Endothelial cell of umbilical vein (primary cell): ENCODE results near the gene PSMD14. TPM values are rescaled to one million over a fixed set of nuclear protein-coding genes. Genes with fewer than 3 reads are reported as not detected.

Experiments
- BruUV-seq: library from RNA; stranded (reverse); fragments of 400-500 nt; replicated peaks from 2 replicates; lab custom pipeline; 2021; lab: Mats Ljungman, UMichigan
- CTCF ChIA-PET: fragments of 300-600, 350-600 bp; sonication (Branson Sonifier 250); formaldehyde crosslinking; loops from one replicate; lab custom pipeline; 2021; ENCODE audit warnings: antibody characterized with exemption, inconsistent platforms; lab: Charles Lee
- POLR2A ChIA-PET: fragments of 300-600, 350-600 bp; sonication (Branson Sonifier 250); formaldehyde crosslinking; loops from one replicate; lab custom pipeline; 2021; ENCODE audit warnings: antibody characterized with exemption, inconsistent platforms; lab: Charles Lee
- DNase-seq: peaks from one replicate; pipeline ENCODE4 v3.0.0-alpha.2; 2011; ENCODE audit warnings: low read depth, low spot score
- FAIRE-seq: peaks from 2 replicates; lab custom pipeline; 2011; peaks lifted over from hg19 to GRCh38; lab: Jason Lieb, UNC
- H2AFZ ChIP-seq: 2 replicates; pipeline ENCODE4 v1.6.0; 2012; ENCODE audit warnings: low read depth, low read length, control low read depth, inconsistent platforms
- H3K27ac ChIP-seq: 2 replicates; pipeline ENCODE4 v1.5.1; 2011; ENCODE audit warnings: low read depth, mild to moderate bottlenecking, control low read depth, low read length, moderate library complexity; ENCODE audit not compliant: insufficient read depth
- H3K27me3 ChIP-seq, 2 experiments: 2 replicates each; pipeline versions ENCODE4 v1.6.0 to v1.6.1; 2011; ENCODE audit warnings: low read length in 2 of 2, mixed read lengths in 1 of 2; ENCODE audit not compliant: control insufficient read depth in 2 of 2, insufficient read depth in 2 of 2
- H3K36me3 ChIP-seq, 2 experiments: 2 replicates in 1 of 2; 3 replicates in 1 of 2; pipeline ENCODE4 v1.5.1; 2011; ENCODE audit warnings: low read length in 2 of 2, mild to moderate bottlenecking in 1 of 2, moderate library complexity in 1 of 2; ENCODE audit not compliant: control insufficient read depth in 2 of 2, insufficient read depth in 2 of 2; ENCODE audit errors: extremely low read depth in 1 of 2
- H3K4me1 ChIP-seq: 3 replicates; pipeline ENCODE4 v1.5.1; 2011; ENCODE audit warnings: mild to moderate bottlenecking, low read length; ENCODE audit not compliant: control insufficient read depth, insufficient read depth; ENCODE audit errors: extremely low read depth
- H3K4me2 ChIP-seq: 2 replicates; pipeline ENCODE4 v1.6.1; 2011; ENCODE audit warnings: low read length, control low read depth, mixed read lengths; ENCODE audit not compliant: insufficient read depth
- H3K4me3 ChIP-seq, 3 experiments: fragments of 200-600 bp in 1 of 3; sonication (generic), shearing (Covaris generic) in 1 of 3; replicated peaks in 1 of 3; 2 replicates each; pipeline ENCODE4 v1.5.1; 2011 to 2016; ENCODE audit warnings: control low read depth in 3 of 3, low read length in 3 of 3, mild to moderate bottlenecking in 2 of 3, inconsistent platforms in 1 of 3, low read depth in 1 of 3, moderate library complexity in 1 of 3; ENCODE audit not compliant: insufficient read depth in 1 of 3
- H3K79me2 ChIP-seq: 2 replicates; pipeline ENCODE4 v1.6.0; 2012; ENCODE audit warnings: low read length, inconsistent platforms; ENCODE audit not compliant: control insufficient read depth, insufficient read depth
- H3K9ac ChIP-seq: replicated peaks from 2 replicates; pipeline ENCODE3; 2011; ENCODE audit warnings: low read length, control low read depth; ENCODE audit not compliant: insufficient read depth; ENCODE audit errors: extremely low read depth
- H3K9me1 ChIP-seq: replicated peaks from 3 replicates; pipeline ENCODE4 v1.6.0; 2011; ENCODE audit warnings: mild to moderate bottlenecking, low read length; ENCODE audit not compliant: control insufficient read depth, insufficient read depth; ENCODE audit errors: extremely low read depth
- H3K9me3 ChIP-seq: replicated peaks from 2 replicates; pipeline ENCODE4 v1.5.1; 2012; ENCODE audit warnings: low read length, inconsistent platforms; ENCODE audit not compliant: control insufficient read depth, insufficient read depth
- H4K20me1 ChIP-seq: replicated peaks from 2 replicates; pipeline ENCODE3; 2011; ENCODE audit warnings: mild to moderate bottlenecking, low read length; ENCODE audit not compliant: control insufficient read depth, insufficient read depth; ENCODE audit errors: extremely low read depth
- EZH2 ChIP-seq: IDR thresholded peaks from 2 replicates; pipeline ENCODE4 v1.6.1; 2012; ENCODE audit warnings: borderline replicate concordance, low read depth, mild to moderate bottlenecking, moderate library complexity, low read length, inconsistent platforms; ENCODE audit not compliant: severe bottlenecking
- FOS ChIP-seq: IDR thresholded peaks from 2 replicates; pipeline ENCODE4 v1.6.1; 2011; ENCODE audit warnings: mild to moderate bottlenecking, low read length, moderate library complexity, borderline replicate concordance; ENCODE audit not compliant: insufficient read depth
- GATA2 ChIP-seq: IDR thresholded peaks from 2 replicates; pipeline ENCODE4 v1.7.0; 2011; ENCODE audit warnings: low read depth, mild to moderate bottlenecking, moderate library complexity, mixed read lengths, low read length; ENCODE audit not compliant: insufficient read length, insufficient read depth
- JUN ChIP-seq: IDR thresholded peaks from 2 replicates; pipeline ENCODE4 v1.6.1; 2011; ENCODE audit warnings: borderline replicate concordance, low read depth; ENCODE audit not compliant: insufficient read length, insufficient read depth
- MYC ChIP-seq: IDR thresholded peaks from one replicate; pipeline ENCODE4 v1.6.1; 2011; ENCODE audit warnings: mild to moderate bottlenecking, low read depth, low read length
- POLR2A ChIP-seq: IDR thresholded peaks from 2 replicates; pipeline ENCODE4 v1.6.1; 2012; ENCODE audit warnings: low read depth, mild to moderate bottlenecking, control low read depth, low read length
- POLR2AphosphoS5 ChIP-seq: IDR thresholded peaks from 2 replicates; pipeline ENCODE4 v1.6.1; 2012; ENCODE audit warnings: low read depth, mild to moderate bottlenecking, control low read depth, low read length, moderate library complexity; ENCODE audit not compliant: insufficient read depth
- dilution Hi-C: fragments of 300-500 bp; cut with MboI; formaldehyde crosslinking; loops from one replicate; pipeline ENCODE4 v1.15.0; 2019; ENCODE audit warnings: low sequenced_read_pairs; ENCODE audit not compliant: extremely low pct_ligation_motif_present
- intact Hi-C: fragments of 100-400 bp; cut with micrococcal nuclease; formaldehyde crosslinking; loops from one replicate; pipeline ENCODE4 v1.10.0; 2022
- polyA plus RNA-seq, 4 experiments: library from polyadenylated mRNA; depleted of rRNA in 3 of 4; stranded (reverse) in 3 of 4; unstranded in 1 of 4; fragments of >200 nt; gene quantifications; 2 replicates each; pipeline versions ENCODE4 v1.2.1 to v1.2.3, GENCODE V29; 2011 to 2012; ENCODE audit warnings: missing spikeins in 1 of 4
- total RNA-seq: library from RNA; stranded (reverse); gene quantifications from 2 replicates; pipeline ENCODE4 v1.2.3, GENCODE V29; 2021
- TF ChIP-seq, protein P1 (sequence below), 2 donors: IDR thresholded peaks; 1 replicate in 1 of 2; 2 replicates in 1 of 2; pipeline ENCODE4 v1.5.1; 2011; ENCODE audit warnings: low read length in 2 of 2, mild to moderate bottlenecking in 2 of 2, moderate library complexity in 2 of 2, control low read depth in 1 of 2, inconsistent platforms in 1 of 2, low read depth in 1 of 2; ENCODE audit not compliant: insufficient read depth in 1 of 2; ENCODE audit errors: extremely low read depth in 1 of 2
- TF ChIP-seq, protein P2 (sequence below): IDR thresholded peaks from 2 replicates; pipeline ENCODE4 v1.6.1; 2011; ENCODE audit not compliant: insufficient read depth, insufficient read length

The PSMD14 gene
- total and polyA plus RNA-seq, 2 donors (not counting 3 experiments of a cell fraction or from before 2014, with no cell fraction given): 47.6 to 85.4 TPM

DNA sequence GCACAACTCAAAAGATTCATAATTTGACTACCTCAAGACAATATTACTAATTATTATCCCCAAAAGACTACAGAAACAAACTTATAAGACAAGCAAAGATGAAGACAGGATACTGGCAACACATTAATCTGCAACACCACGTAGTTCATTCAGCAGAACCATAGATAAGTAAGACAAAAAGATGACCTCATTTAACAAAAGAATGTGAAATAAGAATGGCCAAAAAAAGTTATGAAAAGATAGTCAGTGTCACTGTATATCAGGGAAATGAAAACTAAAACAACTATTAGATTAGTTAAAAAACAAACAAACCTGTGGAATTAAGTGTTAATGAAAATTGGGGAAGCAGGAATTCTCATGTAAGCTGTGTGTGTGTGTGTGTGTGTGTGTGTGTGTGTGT, 19.4 kb downstream of the PSMD14 start:
- H3K9me3 ChIP-seq: no peaks in the 10 kb centered on the region
- no peaks in the 10 kb centered on the region for H3K9me1 ChIP-seq
- ChIA-PET CTCF (no interaction called here), POLR2A (no interaction called here)
- no peak overlapping the region for H3K4me3 ChIP-seq
- no peak overlapping the region for H2AFZ ChIP-seq
- TF ChIP-seq MYC: no peak
- no peak for TF ChIP-seq POLR2AphosphoS5
- TF ChIP-seq FOS: no peak
- TF ChIP-seq JUN: no peak
- TF ChIP-seq, protein P1, sequence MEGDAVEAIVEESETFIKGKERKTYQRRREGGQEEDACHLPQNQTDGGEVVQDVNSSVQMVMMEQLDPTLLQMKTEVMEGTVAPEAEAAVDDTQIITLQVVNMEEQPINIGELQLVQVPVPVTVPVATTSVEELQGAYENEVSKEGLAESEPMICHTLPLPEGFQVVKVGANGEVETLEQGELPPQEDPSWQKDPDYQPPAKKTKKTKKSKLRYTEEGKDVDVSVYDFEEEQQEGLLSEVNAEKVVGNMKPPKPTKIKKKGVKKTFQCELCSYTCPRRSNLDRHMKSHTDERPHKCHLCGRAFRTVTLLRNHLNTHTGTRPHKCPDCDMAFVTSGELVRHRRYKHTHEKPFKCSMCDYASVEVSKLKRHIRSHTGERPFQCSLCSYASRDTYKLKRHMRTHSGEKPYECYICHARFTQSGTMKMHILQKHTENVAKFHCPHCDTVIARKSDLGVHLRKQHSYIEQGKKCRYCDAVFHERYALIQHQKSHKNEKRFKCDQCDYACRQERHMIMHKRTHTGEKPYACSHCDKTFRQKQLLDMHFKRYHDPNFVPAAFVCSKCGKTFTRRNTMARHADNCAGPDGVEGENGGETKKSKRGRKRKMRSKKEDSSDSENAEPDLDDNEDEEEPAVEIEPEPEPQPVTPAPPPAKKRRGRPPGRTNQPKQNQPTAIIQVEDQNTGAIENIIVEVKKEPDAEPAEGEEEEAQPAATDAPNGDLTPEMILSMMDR (IDR thresholded peaks at IDR 0.05; ENCODE audit: extremely low read depth in 1 of 2, insufficient read depth in 1 of 2, low read depth in 1 of 2, low read length in 2 of 2): no peak
- no peak for TF ChIP-seq POLR2A
- no peak for TF ChIP-seq EZH2
- TF ChIP-seq, protein P2, sequence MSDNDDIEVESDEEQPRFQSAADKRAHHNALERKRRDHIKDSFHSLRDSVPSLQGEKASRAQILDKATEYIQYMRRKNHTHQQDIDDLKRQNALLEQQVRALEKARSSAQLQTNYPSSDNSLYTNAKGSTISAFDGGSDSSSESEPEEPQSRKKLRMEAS: no peak
- no peak for TF ChIP-seq GATA2
- FAIRE-seq (no peak), DNase-seq (no peak)
- H3K4me1 ChIP-seq: no peaks in the 10 kb centered on the region
- peaks cover 1% of the 10 kb centered on the region for H4K20me1 ChIP-seq
- H3K4me2 ChIP-seq: no peak overlapping the region
- H3K9ac ChIP-seq: no peak overlapping the region
- dilution Hi-C loops (no loop called here), intact Hi-C loops (no loop called here)
- peaks cover 0 to 3% of the 10 kb centered on the region in 2 experiments for H3K36me3 ChIP-seq
- no peaks in the 10 kb centered on the region for H3K27me3 ChIP-seq
- H3K79me2 ChIP-seq: peaks cover 91% of the 10 kb centered on the region
- no peak overlapping the region for H3K27ac ChIP-seq
- BruUV-seq: no TSS peak
